GM19463 (cell line): ENCODE data around the gene PSME1.
"Not testable (repeated sequence)": the region's sequence is repeated elsewhere in the genome, so short reads cannot be mapped to it uniquely, and the experiment has no call there.

Experiments
- ATAC-seq: cut with Tn5 transposase; IDR thresholded peaks from one replicate; pipeline ENCODE4 v1.9.1; 2021; ENCODE audit warnings: mild to moderate bottlenecking, moderate library complexity; ENCODE audit not compliant: unreplicated experiment

Gene PSME1

GRCh38 chr14:24103451-24103850, 32.5 kb upstream of the PSME1 start:
- ATAC-seq, result no peak

GRCh38 chr14:24105609-24106239, 30.3 kb upstream of the PSME1 start:
- ATAC-seq, result not testable (repeated sequence)

- no peak for ATAC-seq
Observed at GRCh38 chr14:24106672-24107271, 29.2 kb upstream of the PSME1 start.

GRCh38 chr14:24108336-24108874, 27.6 kb upstream of the PSME1 start:
- peak; percentile 31 for ATAC-seq

GRCh38 chr14:24110060-24110459, 25.9 kb upstream of the PSME1 start:
- no peak for ATAC-seq

GRCh38 chr14:24110523-24110922, 25.5 kb upstream of the PSME1 start:
- no peak for ATAC-seq

- no peak for ATAC-seq
Observed at GRCh38 chr14:24113379-24113800, 22.6 kb upstream of the PSME1 start.

- ATAC-seq, result peak; percentile 26
Observed at GRCh38 chr14:24113801-24114531, 22.0 kb upstream of the PSME1 start.

- ATAC-seq, result peak; percentile 80
Observed at GRCh38 chr14:24114532-24115421, 21.2 kb upstream of the PSME1 start, which contains the start of the genes DCAF11 and NRL. Gene DCAF11, plus strand, starts transcription at chr14:24114777. Its CDS starts 818 bp downstream, at chr14:24115595. Gene NRL, minus strand, starts transcription at chr14:24114949. Its CDS starts 32,101 bp downstream, at chr14:24082848.

GRCh38 chr14:24115422-24116127, 20.4 kb upstream of the PSME1 start:
- no peak for ATAC-seq

GRCh38 chr14:24116128-24116814, 19.7 kb upstream of the PSME1 start:
- no peak for ATAC-seq

- ATAC-seq, result no peak
Observed at GRCh38 chr14:24117179-24117578, 18.8 kb upstream of the PSME1 start.

- no peak for ATAC-seq
Observed at GRCh38 chr14:24119691-24120090, 16.3 kb upstream of the PSME1 start.

GRCh38 chr14:24121210-24121609, 14.8 kb upstream of the PSME1 start:
- no peak for ATAC-seq

GRCh38 chr14:24122416-24122815, 13.6 kb upstream of the PSME1 start:
- no peak for ATAC-seq

GRCh38 chr14:24122898-24123297, 13.1 kb upstream of the PSME1 start:
- ATAC-seq, result no peak

- ATAC-seq, result peak; percentile 72
Observed at GRCh38 chr14:24123424-24124417, 12.3 kb upstream of the PSME1 start.

- ATAC-seq, result no peak
Observed at GRCh38 chr14:24126939-24127338, 9.1 kb upstream of the PSME1 start.
